Measurements from ENCODE around the gene HIPK3.

GRCh38 chr11:33389635-33390034 is 132.5 kb downstream of the HIPK3 start:
- TF ChIP-seq CTCF (IDR thresholded peaks at IDR 0.05) (no peak), POLR2A (IDR thresholded peaks at IDR 0.05) (no peak)

Data from adrenal gland (tissue), 5 donors.